GM12878 (cell line): ENCODE measurements around the gene RHBDD3. TPM values are rescaled to one million over a fixed set of nuclear protein-coding genes. Genes with fewer than 3 reads are reported as not detected.

Experiments used
- ATAC-seq: fragments of 200-7000 bp; cut with Tn5 transposase; 3 replicates; pipeline ENCODE4 v1.9.1; 2020; ENCODE audit warnings: mild to moderate bottlenecking, moderate library complexity
- BruUV-seq: library from RNA; stranded (reverse); fragments of 400-500 nt; replicated peaks from 2 replicates; lab custom pipeline; 2021; lab: Mats Ljungman, UMichigan
- CTCF ChIA-PET: fragments of 300-600 bp; sonication (Branson Sonifier 250); formaldehyde crosslinking; extraction: SDS; loops from one replicate; lab custom pipeline; 2021; ENCODE audit warnings: inconsistent platforms; lab: Yijun Ruan, JAX
- POLR2A ChIA-PET: fragments of 350-600 bp; formaldehyde crosslinking; extraction: SDS; loops from one replicate; lab custom pipeline; 2021; ENCODE audit warnings: inconsistent platforms; lab: Charles Lee
- RAD21 ChIA-PET: fragments of 300-600 bp; sonication (Branson Sonifier 250); formaldehyde crosslinking; loops from one replicate; lab custom pipeline; 2023; ENCODE audit warnings: antibody characterized with exemption; ENCODE audit not compliant: unreplicated experiment; lab: Charles Lee
- SMC1A ChIA-PET: fragments of 300-600 bp; sonication (Branson Sonifier 250); formaldehyde crosslinking; loops from one replicate; lab custom pipeline; 2023; ENCODE audit not compliant: unreplicated experiment, uncharacterized antibody; lab: Charles Lee
- DNase-seq: peaks from one replicate; pipeline ENCODE4 v3.0.0-alpha.2; 2011; ENCODE audit warnings: low read depth, low spot score
- FAIRE-seq: peaks from 3 replicates; lab custom pipeline; 2011; peaks lifted over from hg19 to GRCh38; lab: Jason Lieb, UNC
- H2AFZ ChIP-seq: 2 replicates; pipeline ENCODE4 v1.6.0; 2011; ENCODE audit warnings: low read depth, low read length, control low read depth; ENCODE audit not compliant: control insufficient read depth
- H3K27ac ChIP-seq: 2 replicates; pipeline ENCODE4 v1.5.1; 2011; ENCODE audit warnings: control low read depth; ENCODE audit not compliant: control insufficient read depth, insufficient read depth
- H3K27me3 ChIP-seq, 2 experiments: replicated peaks in 1 of 2; 2 replicates each; pipeline versions ENCODE4 v1.6.0 to v1.6.1; 2011; ENCODE audit warnings: low read length in 1 of 2; ENCODE audit not compliant: control insufficient read depth in 2 of 2, insufficient read depth in 2 of 2
- H3K36me3 ChIP-seq, 2 experiments: 2 replicates each; pipeline ENCODE4 v1.5.1; 2011; ENCODE audit warnings: low read length in 1 of 2; ENCODE audit not compliant: control insufficient read depth in 2 of 2, insufficient read depth in 2 of 2
- H3K4me1 ChIP-seq: 2 replicates; pipeline ENCODE4 v1.6.1; 2011; ENCODE audit warnings: mild to moderate bottlenecking, low read length, moderate library complexity, mixed read lengths; ENCODE audit not compliant: control insufficient read depth, insufficient read depth
- H3K4me2 ChIP-seq: 2 replicates; pipeline ENCODE4 v1.6.0; 2011; ENCODE audit warnings: control low read depth; ENCODE audit not compliant: control insufficient read depth, insufficient read depth
- H3K4me3 ChIP-seq: fragments of 200-600 bp; sonication (generic); 2 replicates; pipeline ENCODE4 v1.5.1; 2016
- H3K79me2 ChIP-seq: 2 replicates; pipeline ENCODE4 v1.6.0; 2011; ENCODE audit warnings: low read length; ENCODE audit not compliant: control insufficient read depth, insufficient read depth
- H3K9ac ChIP-seq: 2 replicates; pipeline ENCODE4 v1.8.0; 2011; ENCODE audit warnings: low read length, control low read depth, mixed read lengths; ENCODE audit not compliant: control insufficient read depth, insufficient read depth
- H3K9me3 ChIP-seq: replicated peaks from 3 replicates; pipeline ENCODE4 v1.5.1; 2011; ENCODE audit warnings: mild to moderate bottlenecking, low read length; ENCODE audit not compliant: control insufficient read depth, insufficient read depth
- H4K20me1 ChIP-seq: 2 replicates; pipeline ENCODE4 v1.6.0; 2011; ENCODE audit not compliant: control insufficient read depth, insufficient read depth
- BACH1 ChIP-seq: fragments of 450-650 bp; IDR thresholded peaks from 2 replicates; pipeline ENCODE4 v1.6.1; 2017; ENCODE audit warnings: mild to moderate bottlenecking, borderline replicate concordance
- CTCF ChIP-seq, 3 experiments: IDR thresholded peaks in 2 of 3; conservative IDR thresholded peaks in 1 of 3; 2 replicates each; pipeline ENCODE4 v1.5.1; 2011; ENCODE audit warnings: low read depth in 3 of 3, low read length in 3 of 3, mild to moderate bottlenecking in 3 of 3, control low read depth in 2 of 3, moderate library complexity in 2 of 3, inconsistent platforms in 1 of 3, mixed read lengths in 1 of 3; ENCODE audit not compliant: control insufficient read depth in 2 of 3, insufficient read depth in 1 of 3; ENCODE audit errors: extremely low read depth in 1 of 3
- MEF2B ChIP-seq: fragments of 450-650 bp; IDR thresholded peaks from 2 replicates; pipeline ENCODE4 v1.6.1; 2018; ENCODE audit warnings: mild to moderate bottlenecking, moderate library complexity; ENCODE audit not compliant: partially characterized antibody, poor library complexity, severe bottlenecking
- PAX5 ChIP-seq: IDR thresholded peaks from 2 replicates; pipeline ENCODE4 v1.6.1; 2011; ENCODE audit warnings: low read depth, low read length, borderline replicate concordance
- SMARCA5 ChIP-seq: fragments of 450-650 bp; IDR thresholded peaks from 2 replicates; pipeline ENCODE4 v1.6.1; 2017; ENCODE audit warnings: mild to moderate bottlenecking
- WGBS: methylation state at CpG from one replicate; pipeline ENCODE4 v1.1.6; 2016; ENCODE audit warnings: low lambda C conversion rate; ENCODE audit not compliant: insufficient replicate concordance, insufficient coverage; ENCODE audit errors: missing lambda C conversion rate; 5-methylcytosine and 5-hydroxymethylcytosine counted together
- in situ Hi-C: fragments of 300-500 bp; cut with MboI; formaldehyde crosslinking; loops from 9 replicates; pipeline ENCODE4 v1.14.3; 2018; ENCODE audit warnings: mixed read lengths
- intact Hi-C: fragments of 100-400 bp; cut with micrococcal nuclease; formaldehyde crosslinking; loops from one replicate; pipeline ENCODE4 v1.14.2; 2022; ENCODE audit not compliant: unreplicated experiment
- polyA plus RNA-seq, 11 experiments: library from polyadenylated mRNA; depleted of rRNA in 4 of 11; unstranded in 6 of 11; stranded (reverse) in 5 of 11; fragments of >200 nt; fragmentation: Nextera tagmentation in 4 of 11; fragmentation: Illumina TruSeq in 1 of 11; extraction: Ambion mirVana in 4 of 11; extraction: Trizol in 1 of 11; gene quantifications; 1 replicate in 1 of 11; 2 replicates in 10 of 11; pipeline versions ENCODE4 v1.2.1 to v1.2.3, GENCODE V29; 2011 to 2016; ENCODE audit warnings: inconsistent platforms in 2 of 11, missing spikeins in 2 of 11, low read depth in 1 of 11
- total RNA-seq, 4 experiments: library from RNA; depleted of rRNA in 3 of 4; stranded (reverse); fragments of >200 nt in 3 of 4; fragmentation: Illumina TruSeq in 1 of 4; extraction: Trizol in 1 of 4; gene quantifications; 2 replicates each; pipeline versions ENCODE4 v1.2.1 to v1.2.3, GENCODE V29; 2013 to 2021

RHBDD3 gene
- total and polyA plus RNA-seq, 10 of the 15 experiments (the other 5 are each of a cell fraction or from before 2014, with no cell fraction given), result 0.27 to 41.2 (median 20.1) TPM

GRCh38 chr22:29266564-29267461, 968 bp downstream of the RHBDD3 start:
- ChIA-PET CTCF (interaction anchor here (0.6 to 0.8 kb wide), 2 partner anchors 36 to 113 kb away, joined by 3 read pairs; no protein-coding TSS in a partner anchor), SMC1A (interaction anchor here (0.5 to 1.7 kb wide), 5 partner anchors 10 to 133 kb away, joined by 3 to 7 read pairs (median 4); no protein-coding TSS in a partner anchor), POLR2A (interaction anchor here (1.0 to 1.1 kb wide), 2 partner anchors 57 to 64 kb away, joined by 3 to 4 read pairs; no protein-coding TSS in a partner anchor), RAD21 (interaction anchor here (1.2 kb wide), 1 partner anchor 60 kb away, joined by 3 read pairs; no protein-coding TSS in a partner anchor)
- 19% methylated on average over 13 of the region's 13 CpGs for WGBS
- peak overlapping the region; percentile 100 for H3K27ac ChIP-seq
- peak; percentile 15 for ATAC-seq
- H3K4me1 ChIP-seq, result no peaks in the 10 kb centered on the region; the same call in 1 of the 2 replicates
- no peak for FAIRE-seq
- H2AFZ ChIP-seq, result peak overlapping the region; percentile 100
- H3K79me2 ChIP-seq, result peaks cover 62% of the 10 kb centered on the region
- H4K20me1 ChIP-seq, result peaks cover 13% of the 10 kb centered on the region
- peak; percentile 37 for TF ChIP-seq MEF2B
- no peak for TF ChIP-seq SMARCA5
- TF ChIP-seq PAX5, result no peak; the same call in 1 of the 2 replicates
- peaks cover 9 to 16% of the 10 kb centered on the region in 2 experiments for H3K36me3 ChIP-seq
- peak overlapping the region; percentile 99 for H3K9ac ChIP-seq
- no peaks in the 10 kb centered on the region for H3K9me3 ChIP-seq
- H3K27me3 ChIP-seq, result no peaks in the 10 kb centered on the region
- intact Hi-C loops, result no loop called here
- DNase-seq, result no peak
- BruUV-seq, result no TSS peak
- in situ Hi-C loops, result no loop called here
- H3K4me2 ChIP-seq, result peak overlapping the region; percentile 88
- H3K4me3 ChIP-seq, result peak overlapping the region; percentile 96

GRCh38 chr22:29265929-29266328, 1.9 kb downstream of the RHBDD3 start:
- H3K27me3 ChIP-seq, result no peaks in the 10 kb centered on the region
- H4K20me1 ChIP-seq, result peaks cover 7% of the 10 kb centered on the region
- CTCF ChIA-PET, result no interaction called here
- SMC1A ChIA-PET, result interaction anchor here (0.9 to 1.0 kb wide), 3 partner anchors 11 to 54 kb away, joined by 4 read pairs; no protein-coding TSS in a partner anchor
- WGBS, result 85% methylated on average over 4 of the region's 4 CpGs
- DNase-seq, result no peak
- peaks cover 54% of the 10 kb centered on the region for H3K79me2 ChIP-seq
- intact Hi-C loops, result no loop called here
- RAD21 ChIA-PET, result no interaction called here
- in situ Hi-C loops, result no loop called here
- TF ChIP-seq BACH1 (no peak), CTCF (IDR thresholded peaks at IDR 0.05 in 2 of 3, conservative IDR thresholded peaks at IDR 0.05 in 1 of 3; ENCODE audit: control insufficient read depth in 2 of 3, extremely low read depth in 1 of 3, insufficient read depth in 1 of 3, low read depth in 3 of 3, low read length in 3 of 3) (no peak)
- TF ChIP-seq, all 136 proteins: peak for 0
- POLR2A ChIA-PET, result no interaction called here
- Histone ChIP-seq H3K9me3 (no peaks in the 10 kb centered on the region), H3K9ac (no peak overlapping the region), H3K36me3 (peaks cover 9 to 12% of the 10 kb centered on the region in 2 experiments; a peak in 3 of 4 replicates), H3K27ac (no peak overlapping the region), H3K4me1 (no peaks in the 10 kb centered on the region), H3K4me3 (no peak overlapping the region), H2AFZ (no peak overlapping the region), H3K4me2 (peak overlapping the region; percentile 88; the same call in 1 of the 2 replicates)
- BruUV-seq, result no TSS peak
- no peak for FAIRE-seq
- ATAC-seq, result no peak
